Body of pancreas (tissue), 4 donors: Measurements from ENCODE around the gene CARHSP1.

ENCODE experiments used
- POLR2A ChIP-seq, 3 donors: fragments of 450-650 bp; IDR thresholded peaks; one replicate each; pipeline ENCODE4 v1.6.1; 2016; ENCODE audit warnings: antibody characterized with exemption in 3 of 3, mild to moderate bottlenecking in 2 of 3
- TF ChIP-seq, protein P1 (sequence below), 7 experiments: fragments of 450-650 bp in 4 of 7; fragments of 200-600 bp in 3 of 7; sonication (generic) in 3 of 7; IDR thresholded peaks; one replicate each; pipeline ENCODE4 v1.5.1; 2016 to 2019; ENCODE audit warnings: antibody characterized with exemption in 7 of 7

DNA sequence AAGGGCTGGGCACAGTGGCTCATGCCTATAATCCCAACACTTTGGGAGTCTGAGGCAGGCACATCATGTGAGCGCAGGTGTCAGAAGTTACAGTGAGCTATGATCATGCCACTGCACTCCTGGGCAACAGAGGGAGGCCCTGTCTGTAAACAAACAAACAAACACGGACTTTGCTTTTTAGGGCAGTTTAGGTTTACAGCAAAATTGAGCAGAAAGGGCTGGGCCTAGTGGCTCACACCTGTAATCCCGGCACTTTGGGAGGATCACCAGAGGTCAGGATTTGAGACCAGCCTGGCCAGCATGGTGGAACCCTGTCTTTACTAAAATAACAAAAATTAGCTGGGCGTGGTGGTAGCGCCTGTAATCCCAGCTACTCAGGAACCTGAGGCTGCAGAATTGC lies 3.3 kb upstream of the CARHSP1 start:
- TF ChIP-seq, protein P1, sequence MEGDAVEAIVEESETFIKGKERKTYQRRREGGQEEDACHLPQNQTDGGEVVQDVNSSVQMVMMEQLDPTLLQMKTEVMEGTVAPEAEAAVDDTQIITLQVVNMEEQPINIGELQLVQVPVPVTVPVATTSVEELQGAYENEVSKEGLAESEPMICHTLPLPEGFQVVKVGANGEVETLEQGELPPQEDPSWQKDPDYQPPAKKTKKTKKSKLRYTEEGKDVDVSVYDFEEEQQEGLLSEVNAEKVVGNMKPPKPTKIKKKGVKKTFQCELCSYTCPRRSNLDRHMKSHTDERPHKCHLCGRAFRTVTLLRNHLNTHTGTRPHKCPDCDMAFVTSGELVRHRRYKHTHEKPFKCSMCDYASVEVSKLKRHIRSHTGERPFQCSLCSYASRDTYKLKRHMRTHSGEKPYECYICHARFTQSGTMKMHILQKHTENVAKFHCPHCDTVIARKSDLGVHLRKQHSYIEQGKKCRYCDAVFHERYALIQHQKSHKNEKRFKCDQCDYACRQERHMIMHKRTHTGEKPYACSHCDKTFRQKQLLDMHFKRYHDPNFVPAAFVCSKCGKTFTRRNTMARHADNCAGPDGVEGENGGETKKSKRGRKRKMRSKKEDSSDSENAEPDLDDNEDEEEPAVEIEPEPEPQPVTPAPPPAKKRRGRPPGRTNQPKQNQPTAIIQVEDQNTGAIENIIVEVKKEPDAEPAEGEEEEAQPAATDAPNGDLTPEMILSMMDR (IDR thresholded peaks at IDR 0.05): no peak
- no peak for TF ChIP-seq POLR2A (IDR thresholded peaks at IDR 0.05)
